ENCODE data around the gene IGF2R.
"Not testable (repeated sequence)": the region's sequence is repeated elsewhere in the genome, so short reads cannot be mapped to it uniquely, and the experiment has no call there.

- TF ChIP-seq CTCF, POLR2A (IDR thresholded peaks at IDR 0.05): not testable (repeated sequence)
Measured at GRCh38 chr6:160092176-160092575, 123.3 kb downstream of the IGF2R start.

Data from vagina (tissue), 2 donors.